Measurements from ENCODE around the gene PHYHIPL. TPM values are rescaled to one million over a fixed set of nuclear protein-coding genes. Genes with fewer than 3 reads are reported as not detected.

Gene PHYHIPL
- total and polyA plus RNA-seq, 2 donors (not counting 3 experiments of a cell fraction or from before 2014, with no cell fraction given): not detected

DNA sequence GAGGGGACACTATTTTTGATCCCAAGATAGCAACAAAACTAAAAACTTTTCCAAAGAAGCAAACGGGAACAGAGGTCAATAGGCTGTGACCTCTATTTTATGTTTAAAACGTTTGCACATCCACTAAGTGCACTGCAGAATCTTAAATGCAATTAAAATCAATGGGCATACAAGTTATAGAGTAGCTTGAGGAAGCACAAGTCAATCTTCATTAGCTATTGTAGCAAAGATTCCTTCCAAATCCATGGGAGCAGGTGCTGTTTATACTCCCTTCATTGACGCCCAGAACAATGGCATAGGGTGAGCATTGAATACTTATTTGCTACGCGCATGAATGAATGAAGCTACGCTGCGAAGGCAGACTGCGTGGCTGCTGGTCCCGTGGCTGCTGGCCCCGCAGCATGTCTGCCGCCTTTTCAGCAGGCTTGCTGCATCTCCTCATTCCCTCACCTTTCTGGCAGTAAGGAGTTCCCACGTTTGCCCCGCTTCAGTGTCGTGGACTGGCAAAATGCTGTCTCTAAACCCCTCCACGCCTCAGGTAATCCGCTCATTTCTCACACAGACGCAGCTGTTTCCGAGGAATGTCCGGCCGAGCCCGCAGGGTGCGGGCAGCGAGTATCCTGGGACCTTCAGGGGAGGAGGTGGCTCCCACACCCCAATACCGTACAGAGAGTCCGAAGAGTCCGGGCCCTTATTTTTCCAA, 754 bp upstream of the PHYHIPL start:
- H3K9me3 ChIP-seq (replicated peaks; ENCODE audit: control insufficient read depth, insufficient read depth, low read length): no peaks in the 10 kb centered on the region
- intact Hi-C loops (cut with micrococcal nuclease) (no loop called here), dilution Hi-C loops (cut with MboI; ENCODE audit: extremely low pct_ligation_motif_present, low sequenced_read_pairs) (no loop called here)
- FAIRE-seq (no peak), DNase-seq (ENCODE audit: low read depth, low spot score) (no peak)
- H3K36me3 ChIP-seq (ENCODE audit: control insufficient read depth in 2 of 2, extremely low read depth in 1 of 2, insufficient read depth in 2 of 2, low read length in 2 of 2): no peaks in the 10 kb centered on the region
- ChIA-PET POLR2A (no interaction called here), CTCF (no interaction called here)
- H3K9ac ChIP-seq (replicated peaks; ENCODE audit: extremely low read depth, insufficient read depth, low read length): no peak overlapping the region
- peaks cover 2% of the 10 kb centered on the region for H3K4me1 ChIP-seq (ENCODE audit: control insufficient read depth, extremely low read depth, insufficient read depth, low read length)
- no peaks in the 10 kb centered on the region for H3K79me2 ChIP-seq (ENCODE audit: control insufficient read depth, insufficient read depth, low read length)
- H2AFZ ChIP-seq (ENCODE audit: low read depth, low read length): no peak overlapping the region
- no peak overlapping the region for H3K27ac ChIP-seq (ENCODE audit: insufficient read depth, low read depth, low read length)
- no peak overlapping the region for H3K4me2 ChIP-seq (ENCODE audit: insufficient read depth, low read length)
- H4K20me1 ChIP-seq (replicated peaks; ENCODE audit: control insufficient read depth, extremely low read depth, insufficient read depth, low read length): no peaks in the 10 kb centered on the region
- peaks cover 14 to 21% of the 10 kb centered on the region in 2 experiments for H3K27me3 ChIP-seq (ENCODE audit: control insufficient read depth in 2 of 2, insufficient read depth in 2 of 2, low read length in 2 of 2)
- H3K4me3 ChIP-seq (replicated peaks in 1 of 3; ENCODE audit: insufficient read depth in 1 of 3, low read depth in 1 of 3, low read length in 3 of 3): no peak overlapping the region
- no peak for TF ChIP-seq MYC (IDR thresholded peaks at IDR 0.05; ENCODE audit: low read depth, low read length)
- TF ChIP-seq, protein P1, sequence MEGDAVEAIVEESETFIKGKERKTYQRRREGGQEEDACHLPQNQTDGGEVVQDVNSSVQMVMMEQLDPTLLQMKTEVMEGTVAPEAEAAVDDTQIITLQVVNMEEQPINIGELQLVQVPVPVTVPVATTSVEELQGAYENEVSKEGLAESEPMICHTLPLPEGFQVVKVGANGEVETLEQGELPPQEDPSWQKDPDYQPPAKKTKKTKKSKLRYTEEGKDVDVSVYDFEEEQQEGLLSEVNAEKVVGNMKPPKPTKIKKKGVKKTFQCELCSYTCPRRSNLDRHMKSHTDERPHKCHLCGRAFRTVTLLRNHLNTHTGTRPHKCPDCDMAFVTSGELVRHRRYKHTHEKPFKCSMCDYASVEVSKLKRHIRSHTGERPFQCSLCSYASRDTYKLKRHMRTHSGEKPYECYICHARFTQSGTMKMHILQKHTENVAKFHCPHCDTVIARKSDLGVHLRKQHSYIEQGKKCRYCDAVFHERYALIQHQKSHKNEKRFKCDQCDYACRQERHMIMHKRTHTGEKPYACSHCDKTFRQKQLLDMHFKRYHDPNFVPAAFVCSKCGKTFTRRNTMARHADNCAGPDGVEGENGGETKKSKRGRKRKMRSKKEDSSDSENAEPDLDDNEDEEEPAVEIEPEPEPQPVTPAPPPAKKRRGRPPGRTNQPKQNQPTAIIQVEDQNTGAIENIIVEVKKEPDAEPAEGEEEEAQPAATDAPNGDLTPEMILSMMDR (IDR thresholded peaks at IDR 0.05; ENCODE audit: extremely low read depth in 1 of 2, insufficient read depth in 1 of 2, low read depth in 1 of 2, low read length in 2 of 2): no peak
- TF ChIP-seq POLR2AphosphoS5 (IDR thresholded peaks at IDR 0.05; ENCODE audit: insufficient read depth, low read depth, low read length): no peak
- TF ChIP-seq, protein P2, sequence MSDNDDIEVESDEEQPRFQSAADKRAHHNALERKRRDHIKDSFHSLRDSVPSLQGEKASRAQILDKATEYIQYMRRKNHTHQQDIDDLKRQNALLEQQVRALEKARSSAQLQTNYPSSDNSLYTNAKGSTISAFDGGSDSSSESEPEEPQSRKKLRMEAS (IDR thresholded peaks at IDR 0.05; ENCODE audit: insufficient read depth, insufficient read length): no peak
- TF ChIP-seq EZH2 (IDR thresholded peaks at IDR 0.05; ENCODE audit: borderline replicate concordance, low read depth, low read length, severe bottlenecking): no peak
- TF ChIP-seq FOS (IDR thresholded peaks at IDR 0.05; ENCODE audit: borderline replicate concordance, insufficient read depth, low read length): no peak
- no peak for TF ChIP-seq JUN (IDR thresholded peaks at IDR 0.05; ENCODE audit: borderline replicate concordance, insufficient read depth, insufficient read length, low read depth)
- no TSS peak for BruUV-seq (replicated peaks)
- H3K9me1 ChIP-seq (replicated peaks; ENCODE audit: control insufficient read depth, extremely low read depth, insufficient read depth, low read length): no peaks in the 10 kb centered on the region

All from endothelial cell of umbilical vein (primary cell).